GM21390 (cell line): ENCODE measurements around the gene AFF3.

ENCODE experiments used
- ATAC-seq: cut with Tn5 transposase; IDR thresholded peaks from one replicate; pipeline ENCODE4 v1.9.1; 2021; ENCODE audit not compliant: unreplicated experiment

The AFF3 gene

GRCh38 chr2:99898336-99899048, 243.9 kb downstream of the AFF3 start:
- ATAC-seq = no peak

- ATAC-seq = no peak
Measured at GRCh38 chr2:99891428-99891780, 251.0 kb downstream of the AFF3 start.

- ATAC-seq = no peak
Measured at GRCh38 chr2:99890568-99891427, 251.6 kb downstream of the AFF3 start.

- ATAC-seq = no peak
Measured at GRCh38 chr2:99888617-99889016, 253.8 kb downstream of the AFF3 start.

- ATAC-seq = no peak
Measured at GRCh38 chr2:99886418-99886817, 256.0 kb downstream of the AFF3 start.

GRCh38 chr2:99883358-99883757, 259.0 kb downstream of the AFF3 start:
- ATAC-seq = no peak

- ATAC-seq = no peak
Measured at GRCh38 chr2:99881901-99882591, 260.3 kb downstream of the AFF3 start.

- ATAC-seq = no peak
Measured at GRCh38 chr2:99880964-99881294, 261.5 kb downstream of the AFF3 start.

GRCh38 chr2:99880148-99880963, 262.0 kb downstream of the AFF3 start:
- ATAC-seq = no peak

GRCh38 chr2:99879481-99879880, 262.9 kb downstream of the AFF3 start:
- no peak for ATAC-seq

- ATAC-seq = no peak
Measured at GRCh38 chr2:99878581-99879350, 263.6 kb downstream of the AFF3 start.

- ATAC-seq = no peak
Measured at GRCh38 chr2:99877963-99878362, 264.4 kb downstream of the AFF3 start.

GRCh38 chr2:99876956-99877355, 265.4 kb downstream of the AFF3 start:
- no peak for ATAC-seq

GRCh38 chr2:99875627-99876201, 266.7 kb downstream of the AFF3 start:
- no peak for ATAC-seq

GRCh38 chr2:99868260-99868659, 274.1 kb downstream of the AFF3 start:
- no peak for ATAC-seq

GRCh38 chr2:99867770-99868169, 274.6 kb downstream of the AFF3 start:
- ATAC-seq = no peak

GRCh38 chr2:99865818-99866676, 276.3 kb downstream of the AFF3 start:
- no peak for ATAC-seq

- ATAC-seq = no peak
Measured at GRCh38 chr2:99864561-99865553, 277.5 kb downstream of the AFF3 start.
